Left lobe of liver (tissue), 2 donors: ENCODE data around the gene TMEM140. TPM values are rescaled to one million over a fixed set of nuclear protein-coding genes. Genes with fewer than 3 reads are reported as not detected.
"Not testable (repeated sequence)": the region's sequence is repeated elsewhere in the genome, so short reads cannot be mapped to it uniquely, and the experiment has no call there.

Source experiments
- ATAC-seq: fragments of 200-7000 bp; cut with Tn5 transposase; one replicate; pipeline ENCODE4 v1.9.1; 2020; ENCODE audit warnings: mild to moderate bottlenecking, moderate library complexity
- DNase-seq: peaks from one replicate; pipeline ENCODE4 v3.0.0-alpha.2; 2020; ENCODE audit warnings: low spot score
- total RNA-seq: library from RNA; stranded (reverse); gene quantifications from one replicate; pipeline ENCODE4 v1.2.1, GENCODE V29; 2021
- donor health status: DM: no; HTN: no; CAD: no; lungs with moderate emphysema.
- donor health status: DM: no; HTN: yes; CAD: no.

The TMEM140 gene
- total RNA-seq, 1 donor from 2014 or later, result 32.4 TPM

- ATAC-seq (peak; percentile 49), DNase-seq (peak; percentile 79)
Measured at GRCh38 chr7:135171581-135172291, 23.9 kb downstream of the TMEM140 start.

- ATAC-seq, DNase-seq: not testable (repeated sequence)
Measured at GRCh38 chr7:135173916-135174315, 26.0 kb downstream of the TMEM140 start.

DNA sequence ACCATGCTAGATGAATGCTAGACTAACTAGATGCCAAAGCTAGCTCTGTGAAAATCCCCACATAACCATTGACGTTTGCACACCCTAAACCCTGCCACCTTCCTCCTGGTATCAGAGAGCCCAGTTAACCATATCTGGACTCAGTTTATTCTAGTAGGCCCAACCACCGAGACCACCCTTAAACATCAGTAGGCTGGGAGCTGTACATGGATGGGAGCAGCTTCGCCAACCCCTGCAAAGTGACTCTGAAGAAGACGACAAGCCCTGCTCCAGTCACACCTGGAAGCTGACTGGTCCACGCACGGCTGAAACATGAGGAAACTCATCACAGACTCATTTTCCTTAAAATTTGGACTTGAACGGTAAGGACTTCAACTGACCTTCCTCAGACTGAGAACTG is 27.1 kb downstream of the TMEM140 start:
- no peak for DNase-seq
- no peak for ATAC-seq

GRCh38 chr7:135175931-135176330 is 28.1 kb downstream of the TMEM140 start:
- ATAC-seq, result no peak
- DNase-seq, result no peak

DNA sequence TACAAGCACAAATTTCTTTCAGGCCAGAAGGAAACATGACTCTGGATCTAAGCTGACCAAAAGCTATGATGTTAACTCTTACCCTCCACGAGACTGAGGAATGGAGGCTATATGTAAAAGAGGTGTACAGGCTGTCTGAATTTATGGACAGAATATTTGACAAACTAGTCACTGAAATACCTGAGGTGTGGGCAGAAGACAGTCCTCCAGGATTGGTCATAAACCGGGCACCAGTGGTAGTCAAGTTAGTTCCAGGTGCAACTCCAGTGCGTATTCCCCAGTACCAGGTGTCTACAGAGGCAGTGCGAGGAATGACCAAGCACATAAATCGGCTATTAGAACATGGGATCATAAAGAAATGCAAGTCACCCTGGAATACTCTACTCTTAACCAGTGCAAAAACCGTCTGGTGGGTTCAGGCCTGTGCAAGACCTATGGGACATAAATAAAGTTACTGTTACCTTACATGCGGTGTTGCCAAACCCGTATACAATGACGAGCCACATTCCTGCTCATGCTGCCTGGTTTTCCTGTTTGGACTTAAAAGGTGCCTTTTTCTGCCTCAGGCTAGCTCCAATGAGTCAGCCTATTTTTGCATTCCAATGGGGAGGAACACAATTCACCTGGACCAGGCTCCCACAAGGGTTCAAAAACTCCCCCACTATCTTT is 29.3 kb downstream of the TMEM140 start:
- ATAC-seq (no peak), DNase-seq (no peak)

DNA sequence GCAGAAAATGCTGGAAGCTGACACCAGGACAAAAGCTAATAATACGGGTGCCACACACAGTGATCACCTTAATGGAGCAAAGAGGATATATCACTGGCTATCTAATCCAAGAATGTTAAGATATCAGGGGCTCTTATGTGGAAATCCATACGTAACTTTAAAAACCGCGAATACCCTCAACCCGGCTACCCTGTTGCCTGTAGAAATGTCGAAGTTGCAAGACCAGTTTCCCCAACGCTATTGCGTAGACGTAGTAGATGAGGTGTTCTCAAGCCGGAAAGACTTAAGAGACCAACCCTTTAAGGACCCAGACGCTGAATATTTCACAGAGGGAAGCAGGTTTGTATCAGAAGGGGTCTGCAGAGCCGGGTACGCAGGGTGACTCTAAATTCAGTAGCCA is 30.5 kb downstream of the TMEM140 start:
- ATAC-seq (no peak), DNase-seq (no peak)

DNA sequence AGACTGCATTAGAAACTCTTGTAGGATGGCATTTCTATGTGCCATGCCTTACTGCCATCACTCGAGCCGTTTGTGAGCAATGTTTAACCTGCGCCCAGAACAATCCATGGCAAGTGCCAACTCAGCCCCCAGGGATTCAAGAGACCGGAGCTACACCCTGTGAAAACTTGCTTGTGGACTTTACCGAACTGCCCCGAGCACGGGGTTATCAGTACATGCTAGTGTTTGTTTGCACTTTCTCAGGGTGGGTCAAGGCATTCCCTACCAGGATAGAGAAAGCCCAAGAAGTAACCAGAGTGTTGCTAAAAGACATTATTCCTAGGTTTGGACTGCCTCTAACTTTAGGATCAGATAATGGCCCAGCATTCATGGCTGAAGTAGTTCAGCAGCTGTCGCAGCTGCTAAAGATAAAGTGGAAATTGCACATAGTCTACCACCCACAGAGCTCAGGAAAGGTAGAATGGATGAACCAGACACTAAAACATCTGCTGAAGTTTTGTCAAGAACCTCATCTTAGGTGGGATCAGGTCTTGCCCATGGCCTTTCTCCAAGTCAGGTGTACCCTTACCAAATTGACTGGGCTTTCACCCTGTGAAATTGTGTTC is 31.6 kb downstream of the TMEM140 start:
- peak; percentile 25 for ATAC-seq
- DNase-seq, result no peak

DNA sequence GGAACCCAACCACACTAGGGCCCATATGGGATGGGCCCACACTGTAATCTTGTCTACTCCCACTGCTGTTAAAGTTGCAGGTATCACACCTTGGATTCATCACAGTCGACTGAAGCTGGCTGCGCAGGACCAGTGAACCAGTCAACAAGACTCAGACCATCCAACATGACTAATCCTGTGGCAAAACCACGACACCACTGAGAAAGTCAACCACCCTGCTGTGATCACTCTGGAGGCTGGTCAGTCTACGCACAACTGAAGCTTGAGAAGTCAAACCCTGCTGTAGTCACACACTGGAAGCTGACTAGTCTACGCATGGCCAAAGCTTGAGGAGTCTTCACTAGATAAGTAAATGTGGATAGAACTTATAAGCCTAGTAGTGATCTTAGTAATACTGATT is 32.2 kb downstream of the TMEM140 start:
- DNase-seq (no peak), ATAC-seq (no peak)

- no peak for DNase-seq
- no peak for ATAC-seq
Measured at GRCh38 chr7:135181261-135181928, 33.5 kb downstream of the TMEM140 start.

DNA sequence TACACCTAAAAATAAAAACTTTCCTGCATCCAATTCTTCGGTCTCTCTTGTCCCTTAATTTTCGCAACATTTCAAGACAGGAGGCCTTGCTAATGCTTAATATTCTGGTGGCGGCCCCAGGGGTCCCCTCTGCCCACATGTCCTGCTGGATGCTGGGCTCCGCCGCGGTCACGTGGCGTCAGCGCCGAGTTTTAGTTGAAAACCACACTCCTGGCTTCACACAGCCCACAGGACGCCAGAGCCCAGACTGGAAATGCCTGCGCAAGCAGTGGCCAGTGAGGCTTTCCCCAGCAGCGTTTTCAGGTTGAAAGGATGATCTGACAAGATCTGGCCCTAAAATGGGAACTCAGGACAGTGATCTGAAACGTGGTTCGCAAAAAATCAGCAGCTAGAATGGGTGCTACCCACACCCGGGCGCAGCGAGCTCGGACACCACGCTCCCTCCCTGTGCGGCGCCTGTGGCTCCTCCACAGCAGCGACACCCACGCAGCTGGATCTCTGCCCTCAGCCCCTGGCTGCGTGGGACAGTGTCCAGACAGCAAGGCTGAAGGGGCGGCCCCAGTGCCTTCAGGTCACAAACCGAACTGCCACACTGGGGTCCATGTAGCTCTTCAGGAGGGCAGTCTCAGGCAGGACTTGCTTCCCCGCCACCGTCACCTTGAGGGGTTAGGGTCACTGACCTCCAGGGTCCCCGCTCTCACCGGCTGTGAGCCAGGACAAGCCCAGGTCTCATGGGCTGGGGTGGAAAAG is 34.2 kb downstream of the TMEM140 start:
- ATAC-seq (no peak), DNase-seq (no peak)

- ATAC-seq (no peak), DNase-seq (no peak)
Measured at GRCh38 chr7:135183478-135183877, 35.6 kb downstream of the TMEM140 start.

DNA sequence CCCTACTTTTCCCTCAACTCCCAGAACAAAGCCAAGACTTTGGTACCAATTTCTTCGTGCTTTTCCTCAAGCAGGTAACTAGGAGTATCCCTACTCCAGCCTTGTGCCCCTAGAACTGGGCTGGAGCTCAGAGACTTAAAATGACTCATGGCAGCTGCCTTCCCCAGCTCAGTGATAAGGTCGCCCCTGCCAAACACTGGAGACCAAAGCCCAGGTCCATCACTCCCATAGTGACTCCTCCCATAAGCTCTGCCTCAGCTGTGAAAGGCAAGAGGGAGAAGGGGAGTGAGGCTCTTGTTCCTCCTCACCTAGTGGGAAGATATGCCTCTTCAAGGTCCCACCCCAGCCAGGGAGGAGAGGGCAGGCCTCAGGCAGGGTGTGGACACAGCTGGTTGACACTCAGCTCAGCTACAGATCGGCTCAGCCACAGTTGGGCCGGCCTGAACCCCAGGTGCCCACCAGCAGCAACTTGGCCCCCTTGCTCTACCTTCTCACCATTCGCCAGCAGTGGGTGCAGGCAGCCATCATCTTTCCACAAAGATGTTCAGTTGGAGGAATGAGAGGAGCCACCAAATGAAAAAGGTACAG is 36.5 kb downstream of the TMEM140 start:
- no peak for DNase-seq
- ATAC-seq, result no peak

DNA sequence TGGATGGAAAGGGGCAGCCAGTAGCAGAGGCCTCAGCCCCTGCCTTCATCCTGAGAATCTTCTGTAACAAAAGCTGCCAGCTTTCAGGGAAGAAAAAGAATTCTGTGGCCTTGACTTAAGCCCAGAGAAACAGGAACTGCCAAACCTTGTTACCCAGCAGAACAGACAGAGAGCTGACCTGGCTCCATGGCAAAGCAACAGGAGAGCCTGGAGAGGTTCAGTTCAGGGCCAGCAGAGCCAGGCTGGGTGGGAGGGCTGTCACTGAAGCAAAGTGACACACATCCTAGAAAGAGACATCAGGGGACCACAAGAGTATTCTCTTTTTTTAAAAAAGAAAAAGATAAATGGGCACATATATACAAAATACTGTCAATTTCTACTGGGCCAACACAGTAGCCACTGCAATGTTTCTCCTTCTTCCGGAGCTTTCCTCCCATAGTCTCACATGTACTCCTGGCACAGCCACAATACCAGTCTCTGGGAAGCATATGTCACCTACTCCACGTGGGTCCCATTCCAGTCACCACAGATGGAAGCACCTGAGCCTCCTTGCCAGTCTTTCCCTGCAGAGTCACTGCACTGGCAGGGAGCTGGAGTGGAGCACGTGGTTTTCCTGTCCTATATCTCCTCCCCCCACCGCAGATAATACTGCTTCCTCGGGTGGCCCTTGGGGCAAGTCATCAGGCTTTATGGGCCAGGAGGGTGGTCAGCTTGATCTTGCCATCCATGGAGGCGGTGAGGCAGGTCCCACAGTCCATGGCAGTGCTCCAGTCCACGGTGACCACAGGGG is 37.8 kb downstream of the TMEM140 start:
- ATAC-seq, result no peak
- no peak for DNase-seq

- ATAC-seq (no peak), DNase-seq (no peak)
Measured at GRCh38 chr7:135186261-135186540, 38.3 kb downstream of the TMEM140 start.

DNA sequence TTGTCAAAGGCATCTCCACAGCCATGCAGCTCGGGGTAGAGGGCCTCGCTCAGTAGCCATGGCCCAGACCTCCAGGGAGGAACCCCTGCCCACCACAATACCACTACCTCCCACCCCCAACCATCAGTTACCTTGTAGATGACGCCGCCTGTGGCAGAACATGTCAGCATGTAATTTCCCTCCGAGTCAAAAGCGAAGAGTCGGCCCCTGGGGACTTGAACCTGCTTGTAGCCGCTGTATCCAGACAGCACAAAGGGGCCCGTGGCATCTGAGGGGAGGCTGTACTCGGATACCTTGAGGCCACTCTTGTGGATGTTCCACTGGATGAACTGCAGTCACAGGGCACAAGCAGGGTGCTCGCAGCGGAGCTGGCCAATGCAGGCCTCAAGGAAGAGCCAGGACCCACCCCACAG is 39.0 kb downstream of the TMEM140 start:
- DNase-seq (no peak), ATAC-seq (no peak)

- no peak for ATAC-seq
Measured at GRCh38 chr7:135188298-135188984, 40.6 kb downstream of the TMEM140 start.

DNA sequence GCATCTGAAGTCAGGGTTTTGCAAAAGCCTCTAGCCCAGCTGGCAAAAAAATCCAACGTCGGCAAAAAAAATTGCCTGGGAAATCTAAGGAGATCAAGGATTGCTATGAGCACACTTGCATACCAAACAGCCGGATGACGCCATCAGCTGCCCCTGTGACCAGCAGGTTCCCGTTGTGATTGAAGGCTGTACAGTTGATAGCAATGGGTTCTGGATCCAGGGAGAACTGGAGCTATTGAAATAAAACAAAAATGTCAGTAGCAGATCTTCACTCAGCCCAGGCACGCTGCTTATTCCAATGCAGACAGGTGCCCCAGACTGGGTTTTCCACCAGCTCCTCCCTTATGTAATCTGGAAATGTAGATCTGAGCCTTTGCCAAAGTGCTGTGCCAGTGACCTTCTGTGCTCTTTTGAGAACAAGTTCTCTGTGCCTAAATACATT is 41.4 kb downstream of the TMEM140 start:
- ATAC-seq (peak; percentile 92), DNase-seq (peak; percentile 70)

More at GRCh38 chr7:135188298-135188984, 40.6 kb downstream of the TMEM140 start:
- peak; percentile 40 for DNase-seq

DNA sequence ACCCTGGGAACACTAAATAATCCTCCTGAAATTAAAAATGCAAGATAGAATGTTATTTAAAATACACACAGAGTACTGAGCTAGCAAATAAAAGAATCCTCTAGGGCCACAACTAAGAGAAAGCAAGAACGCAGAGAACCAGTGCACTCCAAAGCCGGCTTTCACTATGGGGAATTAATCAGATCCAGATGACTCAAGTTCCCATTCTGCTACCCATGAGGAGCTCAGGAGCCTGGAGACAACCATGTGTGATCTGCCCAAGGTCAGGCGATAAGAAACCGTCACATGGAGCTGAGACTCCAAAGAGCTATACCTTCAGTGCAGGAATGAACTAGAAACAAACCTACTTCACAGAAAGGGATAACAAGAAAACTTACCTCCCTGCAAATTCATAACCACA is 42.1 kb downstream of the TMEM140 start:
- no peak for ATAC-seq
- DNase-seq, result no peak

DNA sequence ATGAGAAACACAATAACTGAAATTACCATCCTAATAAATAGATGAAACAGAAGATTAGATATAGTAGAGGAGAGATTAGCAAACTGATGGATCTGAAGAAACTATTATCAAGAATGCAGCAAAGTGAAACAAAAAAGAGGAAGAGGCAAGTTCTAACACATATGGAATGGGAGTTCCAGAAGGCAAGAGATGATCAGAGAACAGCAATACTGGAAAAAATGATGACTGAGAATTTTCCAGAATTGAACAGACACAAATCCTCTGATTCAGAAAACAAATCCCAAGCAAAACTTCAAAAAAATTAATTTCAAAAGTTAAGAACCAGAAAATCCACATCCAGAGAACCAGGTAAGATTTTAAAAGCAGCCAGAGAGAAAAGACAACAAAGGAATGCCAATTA is 42.8 kb downstream of the TMEM140 start:
- DNase-seq (no peak), ATAC-seq (no peak)
